WTC11 (cell line): ENCODE results near the gene IRF2BP1.

Experiments
- CREB1 ChIP-seq: sonication (generic); formaldehyde crosslinking; IDR thresholded peaks from 2 replicates; pipeline ENCODE4 v1.8.0; 2023; ENCODE audit warnings: mild to moderate bottlenecking, missing genetic modification reagents
- FOXK1 ChIP-seq: sonication (generic); formaldehyde crosslinking; IDR thresholded peaks from 2 replicates; pipeline ENCODE4 v1.8.0; 2022; ENCODE audit warnings: mild to moderate bottlenecking, moderate library complexity, missing genetic modification reagents
- KAT7 ChIP-seq: sonication (generic); formaldehyde crosslinking; IDR thresholded peaks from 2 replicates; pipeline ENCODE4 v1.8.1; 2023; ENCODE audit warnings: missing genetic modification reagents, mild to moderate bottlenecking, borderline replicate concordance
- MXD4 ChIP-seq: fragments of 250-450 bp; sonication (Bioruptor Pico); IDR thresholded peaks from 2 replicates; pipeline ENCODE4 v1.8.0; 2021; ENCODE audit warnings: mild to moderate bottlenecking, moderate library complexity, borderline replicate concordance
- TF ChIP-seq, protein P1 (sequence below): fragments of 200-600 bp; IDR thresholded peaks from 2 replicates; pipeline ENCODE4 v1.8.0; 2022; ENCODE audit warnings: antibody characterized with exemption

DNA sequence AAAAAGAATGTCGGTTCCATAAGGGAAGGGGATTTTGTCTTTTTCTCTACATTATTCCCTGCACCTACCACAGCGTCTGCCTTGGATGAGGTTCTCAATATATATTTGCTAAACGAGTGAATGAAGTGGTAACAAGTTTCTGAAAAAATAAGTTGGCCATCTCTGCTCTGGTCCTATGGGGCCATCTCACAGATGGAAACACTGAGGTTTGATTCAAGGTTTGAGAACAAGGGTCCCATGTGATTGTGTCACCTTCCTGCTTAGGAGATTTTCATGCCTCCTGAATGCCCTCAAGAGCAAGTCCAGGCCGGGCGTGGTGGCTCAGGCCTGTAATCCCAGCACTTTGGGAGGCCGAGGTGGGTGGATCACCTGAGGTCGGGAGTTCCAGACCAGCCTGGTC, 13.3 kb upstream of the IRF2BP1 start:
- TF ChIP-seq MXD4, result no peak
- no peak for TF ChIP-seq CREB1 (CRISPR knock-in tag)
- TF ChIP-seq, protein P1, sequence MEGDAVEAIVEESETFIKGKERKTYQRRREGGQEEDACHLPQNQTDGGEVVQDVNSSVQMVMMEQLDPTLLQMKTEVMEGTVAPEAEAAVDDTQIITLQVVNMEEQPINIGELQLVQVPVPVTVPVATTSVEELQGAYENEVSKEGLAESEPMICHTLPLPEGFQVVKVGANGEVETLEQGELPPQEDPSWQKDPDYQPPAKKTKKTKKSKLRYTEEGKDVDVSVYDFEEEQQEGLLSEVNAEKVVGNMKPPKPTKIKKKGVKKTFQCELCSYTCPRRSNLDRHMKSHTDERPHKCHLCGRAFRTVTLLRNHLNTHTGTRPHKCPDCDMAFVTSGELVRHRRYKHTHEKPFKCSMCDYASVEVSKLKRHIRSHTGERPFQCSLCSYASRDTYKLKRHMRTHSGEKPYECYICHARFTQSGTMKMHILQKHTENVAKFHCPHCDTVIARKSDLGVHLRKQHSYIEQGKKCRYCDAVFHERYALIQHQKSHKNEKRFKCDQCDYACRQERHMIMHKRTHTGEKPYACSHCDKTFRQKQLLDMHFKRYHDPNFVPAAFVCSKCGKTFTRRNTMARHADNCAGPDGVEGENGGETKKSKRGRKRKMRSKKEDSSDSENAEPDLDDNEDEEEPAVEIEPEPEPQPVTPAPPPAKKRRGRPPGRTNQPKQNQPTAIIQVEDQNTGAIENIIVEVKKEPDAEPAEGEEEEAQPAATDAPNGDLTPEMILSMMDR, result no peak
- no peak for TF ChIP-seq FOXK1 (CRISPR knock-in tag)
- no peak for TF ChIP-seq KAT7 (CRISPR knock-in tag)
